Peyer's patch (tissue), 4 donors: ENCODE results near the gene MIPEP. TPM values are rescaled to one million over a fixed set of nuclear protein-coding genes. Genes with fewer than 3 reads are reported as not detected.

Experiments
- DNase-seq, 3 donors: peaks; one replicate each; pipeline ENCODE4 v3.0.0-alpha.2; 2017 to 2019
- H3K27ac ChIP-seq, 4 donors: fragments of 200-600 bp; sonication (generic); one replicate each; pipeline ENCODE4 v1.5.1; 2016 to 2019
- H3K27me3 ChIP-seq, 2 donors: fragments of 200-600 bp; sonication (generic); one replicate each; pipeline ENCODE4 v1.5.1; 2019
- H3K36me3 ChIP-seq, 3 donors: fragments of 200-600 bp; sonication (generic); one replicate each; pipeline ENCODE4 v1.5.1; 2016 to 2019
- H3K4me1 ChIP-seq, 4 donors: fragments of 200-600 bp; sonication (generic); one replicate each; pipeline ENCODE4 v1.5.1; 2016 to 2019
- H3K4me3 ChIP-seq, 4 donors: fragments of 200-600 bp; sonication (generic); 1 replicate in 3 of 4; 2 replicates in 1 of 4; pipeline ENCODE4 v1.5.1; 2016 to 2019; ENCODE audit warnings: mild to moderate bottlenecking in 1 of 4
- H3K9me3 ChIP-seq, 4 donors: fragments of 200-600 bp; sonication (generic); one replicate each; pipeline ENCODE4 v1.5.1; 2016 to 2019; ENCODE audit warnings: mild to moderate bottlenecking in 1 of 4
- POLR2A ChIP-seq, 2 donors: fragments of 450-650 bp; IDR thresholded peaks; one replicate each; pipeline ENCODE4 v1.5.1; 2017; ENCODE audit warnings: antibody characterized with exemption in 2 of 2, mild to moderate bottlenecking in 2 of 2, moderate library complexity in 2 of 2
- total RNA-seq, 4 donors: library from RNA; depleted of rRNA; stranded (reverse); fragments of >200 nt; gene quantifications; one replicate each; pipeline ENCODE4 v1.1.0, GENCODE V29; 2016
- TF ChIP-seq, protein P1 (sequence below), 6 experiments: fragments of 450-650 bp in 4 of 6; fragments of 200-600 bp in 2 of 6; sonication (generic) in 1 of 6; IDR thresholded peaks; one replicate each; pipeline ENCODE4 v1.5.1; 2017 to 2019; ENCODE audit warnings: antibody characterized with exemption in 6 of 6, mild to moderate bottlenecking in 3 of 6, moderate library complexity in 1 of 6

Gene MIPEP
- total RNA-seq, 4 donors from 2014 or later, result 10.7 to 17.0 (median 12.5) TPM

DNA sequence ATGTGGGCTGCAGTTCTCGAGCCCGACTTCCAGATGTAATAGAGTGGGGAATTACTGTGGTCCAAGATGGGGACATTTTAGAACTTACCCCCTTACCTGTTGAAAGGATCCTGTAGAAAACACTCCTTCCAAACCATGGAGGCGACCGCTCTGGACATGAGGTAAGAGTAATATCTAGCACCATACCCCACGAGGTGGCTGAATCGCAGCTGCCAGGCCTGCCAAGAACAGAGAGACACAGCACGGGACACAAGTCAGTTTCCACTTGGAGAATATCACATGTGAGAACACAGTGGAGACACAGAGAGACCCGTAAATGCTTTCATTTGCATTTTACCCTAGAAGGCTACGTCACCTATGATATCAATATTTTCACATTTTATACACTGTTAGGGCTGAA is 129.2 kb downstream of the MIPEP start:
- DNase-seq, result no peak
- Histone ChIP-seq H3K27me3 (no peaks in the 10 kb centered on the region), H3K27ac (no peak overlapping the region), H3K4me1 (no peaks in the 10 kb centered on the region), H3K4me3 (no peak overlapping the region), H3K36me3 (no peaks in the 10 kb centered on the region), H3K9me3 (no peaks in the 10 kb centered on the region)
- TF ChIP-seq, protein P1, sequence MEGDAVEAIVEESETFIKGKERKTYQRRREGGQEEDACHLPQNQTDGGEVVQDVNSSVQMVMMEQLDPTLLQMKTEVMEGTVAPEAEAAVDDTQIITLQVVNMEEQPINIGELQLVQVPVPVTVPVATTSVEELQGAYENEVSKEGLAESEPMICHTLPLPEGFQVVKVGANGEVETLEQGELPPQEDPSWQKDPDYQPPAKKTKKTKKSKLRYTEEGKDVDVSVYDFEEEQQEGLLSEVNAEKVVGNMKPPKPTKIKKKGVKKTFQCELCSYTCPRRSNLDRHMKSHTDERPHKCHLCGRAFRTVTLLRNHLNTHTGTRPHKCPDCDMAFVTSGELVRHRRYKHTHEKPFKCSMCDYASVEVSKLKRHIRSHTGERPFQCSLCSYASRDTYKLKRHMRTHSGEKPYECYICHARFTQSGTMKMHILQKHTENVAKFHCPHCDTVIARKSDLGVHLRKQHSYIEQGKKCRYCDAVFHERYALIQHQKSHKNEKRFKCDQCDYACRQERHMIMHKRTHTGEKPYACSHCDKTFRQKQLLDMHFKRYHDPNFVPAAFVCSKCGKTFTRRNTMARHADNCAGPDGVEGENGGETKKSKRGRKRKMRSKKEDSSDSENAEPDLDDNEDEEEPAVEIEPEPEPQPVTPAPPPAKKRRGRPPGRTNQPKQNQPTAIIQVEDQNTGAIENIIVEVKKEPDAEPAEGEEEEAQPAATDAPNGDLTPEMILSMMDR (IDR thresholded peaks at IDR 0.05), result no peak
- no peak for TF ChIP-seq POLR2A (IDR thresholded peaks at IDR 0.05)

GRCh38 chr13:23758798-23759527 is 130.2 kb downstream of the MIPEP start:
- H3K9me3 ChIP-seq, result no peaks in the 10 kb centered on the region
- no peak for TF ChIP-seq POLR2A (IDR thresholded peaks at IDR 0.05)
- TF ChIP-seq, protein P1 (IDR thresholded peaks at IDR 0.05), result no peak
- H3K27ac ChIP-seq, result no peak overlapping the region
- DNase-seq, result no peak
- H3K4me3 ChIP-seq, result no peak overlapping the region
- no peaks in the 10 kb centered on the region for H3K27me3 ChIP-seq
- no peaks in the 10 kb centered on the region for H3K36me3 ChIP-seq
- H3K4me1 ChIP-seq, result no peaks in the 10 kb centered on the region

- Histone ChIP-seq H3K27me3 (no peaks in the 10 kb centered on the region), H3K9me3 (no peaks in the 10 kb centered on the region), H3K4me3 (no peak overlapping the region), H3K4me1 (no peaks in the 10 kb centered on the region), H3K36me3 (no peaks in the 10 kb centered on the region), H3K27ac (no peak overlapping the region)
- TF ChIP-seq, protein P1 (IDR thresholded peaks at IDR 0.05), result no peak
- no peak for TF ChIP-seq POLR2A (IDR thresholded peaks at IDR 0.05)
- DNase-seq, result no peak
Measured at GRCh38 chr13:23754997-23755396, 134.2 kb downstream of the MIPEP start.

GRCh38 chr13:23754506-23754905 is 134.7 kb downstream of the MIPEP start:
- TF ChIP-seq, protein P1 (IDR thresholded peaks at IDR 0.05), result no peak
- no peak for TF ChIP-seq POLR2A (IDR thresholded peaks at IDR 0.05)
- Histone ChIP-seq H3K27ac (no peak overlapping the region), H3K27me3 (no peaks in the 10 kb centered on the region), H3K36me3 (no peaks in the 10 kb centered on the region), H3K4me1 (no peaks in the 10 kb centered on the region), H3K4me3 (no peak overlapping the region), H3K9me3 (no peaks in the 10 kb centered on the region)
- no peak for DNase-seq

GRCh38 chr13:23753458-23753857 is 135.7 kb downstream of the MIPEP start:
- no peaks in the 10 kb centered on the region for H3K36me3 ChIP-seq
- no peak overlapping the region for H3K27ac ChIP-seq
- H3K27me3 ChIP-seq, result no peaks in the 10 kb centered on the region
- DNase-seq, result no peak
- H3K4me1 ChIP-seq, result no peaks in the 10 kb centered on the region
- H3K9me3 ChIP-seq, result no peaks in the 10 kb centered on the region
- no peak for TF ChIP-seq POLR2A (IDR thresholded peaks at IDR 0.05)
- TF ChIP-seq, protein P1 (IDR thresholded peaks at IDR 0.05), result no peak
- no peak overlapping the region for H3K4me3 ChIP-seq
